Panc1 (cell line): Measurements from ENCODE around the gene SLC17A5.

Source experiments
- CTCF ChIP-seq: fragments of 450-650 bp; IDR thresholded peaks from 2 replicates; pipeline ENCODE4 v1.5.1; 2017; ENCODE audit warnings: mild to moderate bottlenecking
- POLR2AphosphoS5 ChIP-seq: IDR thresholded peaks from 2 replicates; pipeline ENCODE4 v1.6.1; 2012; ENCODE audit warnings: mild to moderate bottlenecking, low read depth, low read length, moderate library complexity
- REST ChIP-seq, 2 experiments: IDR thresholded peaks; 2 replicates each; pipeline ENCODE4 v1.6.1; 2011 to 2012; ENCODE audit warnings: low read depth in 2 of 2, control low read depth in 1 of 2, low read length in 1 of 2, mild to moderate bottlenecking in 1 of 2, moderate library complexity in 1 of 2; ENCODE audit not compliant: insufficient read depth in 1 of 2
- TCF7L2 ChIP-seq: IDR thresholded peaks from 2 replicates; pipeline ENCODE4 v1.6.1; 2011; ENCODE audit warnings: mild to moderate bottlenecking, low read depth, low read length, inconsistent platforms

DNA sequence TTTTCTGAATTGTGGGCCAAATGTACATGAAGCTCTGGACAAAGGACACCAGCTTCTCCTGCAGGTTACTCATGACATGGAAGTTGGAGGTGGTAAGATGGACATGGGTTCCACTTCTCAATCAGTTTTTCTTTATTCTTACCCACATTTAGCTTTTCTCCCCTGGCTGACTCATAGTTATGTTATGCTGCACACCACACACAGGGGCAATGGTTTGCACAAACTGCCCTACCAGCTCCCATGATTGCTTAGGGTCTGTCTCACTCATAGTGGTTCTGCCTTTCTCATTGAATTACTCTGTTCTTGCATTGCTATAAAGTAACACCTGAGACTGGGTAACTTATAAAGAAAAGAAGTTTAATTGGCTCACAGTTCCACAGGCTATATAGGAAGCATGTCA, 37.7 kb upstream of the SLC17A5 start:
- no peak for TF ChIP-seq CTCF
- no peak for TF ChIP-seq POLR2AphosphoS5
- no peak for TF ChIP-seq TCF7L2
- TF ChIP-seq REST (IDR thresholded peaks at IDR 0.05; ENCODE audit: insufficient read depth in 1 of 2, low read depth in 2 of 2, low read length in 1 of 2) = no peak
